GM12878 (cell line): ENCODE results near the gene SAMD4A. TPM values are rescaled to one million over a fixed set of nuclear protein-coding genes. Genes with fewer than 3 reads are reported as not detected.
A peak's percentile ranks its signal among the peaks of the same experiment; 100 is the strongest.

Experiments
- ATAC-seq: fragments of 200-7000 bp; cut with Tn5 transposase; 3 replicates; pipeline ENCODE4 v1.9.1; 2020; ENCODE audit warnings: mild to moderate bottlenecking, moderate library complexity
- BruUV-seq: library from RNA; stranded (reverse); fragments of 400-500 nt; replicated peaks from 2 replicates; lab custom pipeline; 2021; lab: Mats Ljungman, UMichigan
- CTCF ChIA-PET: fragments of 300-600 bp; sonication (Branson Sonifier 250); formaldehyde crosslinking; extraction: SDS; loops from one replicate; lab custom pipeline; 2021; ENCODE audit warnings: inconsistent platforms; lab: Yijun Ruan, JAX
- POLR2A ChIA-PET: fragments of 350-600 bp; formaldehyde crosslinking; extraction: SDS; loops from one replicate; lab custom pipeline; 2021; ENCODE audit warnings: inconsistent platforms; lab: Charles Lee
- RAD21 ChIA-PET: fragments of 300-600 bp; sonication (Branson Sonifier 250); formaldehyde crosslinking; loops from one replicate; lab custom pipeline; 2023; ENCODE audit warnings: antibody characterized with exemption; ENCODE audit not compliant: unreplicated experiment; lab: Charles Lee
- SMC1A ChIA-PET: fragments of 300-600 bp; sonication (Branson Sonifier 250); formaldehyde crosslinking; loops from one replicate; lab custom pipeline; 2023; ENCODE audit not compliant: unreplicated experiment, uncharacterized antibody; lab: Charles Lee
- DNase-seq: peaks from one replicate; pipeline ENCODE4 v3.0.0-alpha.2; 2011; ENCODE audit warnings: low read depth, low spot score
- FAIRE-seq: peaks from 3 replicates; lab custom pipeline; 2011; peaks lifted over from hg19 to GRCh38; lab: Jason Lieb, UNC
- H2AFZ ChIP-seq: 2 replicates; pipeline ENCODE4 v1.6.0; 2011; ENCODE audit warnings: low read depth, low read length, control low read depth; ENCODE audit not compliant: control insufficient read depth
- H3K27ac ChIP-seq: 2 replicates; pipeline ENCODE4 v1.5.1; 2011; ENCODE audit warnings: control low read depth; ENCODE audit not compliant: control insufficient read depth, insufficient read depth
- H3K27me3 ChIP-seq, 2 experiments: replicated peaks in 1 of 2; 2 replicates each; pipeline versions ENCODE4 v1.6.0 to v1.6.1; 2011; ENCODE audit warnings: low read length in 1 of 2; ENCODE audit not compliant: control insufficient read depth in 2 of 2, insufficient read depth in 2 of 2
- H3K36me3 ChIP-seq, 2 experiments: 2 replicates each; pipeline ENCODE4 v1.5.1; 2011; ENCODE audit warnings: low read length in 1 of 2; ENCODE audit not compliant: control insufficient read depth in 2 of 2, insufficient read depth in 2 of 2
- H3K4me1 ChIP-seq: 2 replicates; pipeline ENCODE4 v1.6.1; 2011; ENCODE audit warnings: mild to moderate bottlenecking, low read length, moderate library complexity, mixed read lengths; ENCODE audit not compliant: control insufficient read depth, insufficient read depth
- H3K4me2 ChIP-seq: 2 replicates; pipeline ENCODE4 v1.6.0; 2011; ENCODE audit warnings: control low read depth; ENCODE audit not compliant: control insufficient read depth, insufficient read depth
- H3K4me3 ChIP-seq: fragments of 200-600 bp; sonication (generic); 2 replicates; pipeline ENCODE4 v1.5.1; 2016
- H3K79me2 ChIP-seq: 2 replicates; pipeline ENCODE4 v1.6.0; 2011; ENCODE audit warnings: low read length; ENCODE audit not compliant: control insufficient read depth, insufficient read depth
- H3K9ac ChIP-seq: 2 replicates; pipeline ENCODE4 v1.8.0; 2011; ENCODE audit warnings: low read length, control low read depth, mixed read lengths; ENCODE audit not compliant: control insufficient read depth, insufficient read depth
- H3K9me3 ChIP-seq: replicated peaks from 3 replicates; pipeline ENCODE4 v1.5.1; 2011; ENCODE audit warnings: mild to moderate bottlenecking, low read length; ENCODE audit not compliant: control insufficient read depth, insufficient read depth
- H4K20me1 ChIP-seq: 2 replicates; pipeline ENCODE4 v1.6.0; 2011; ENCODE audit not compliant: control insufficient read depth, insufficient read depth
- BCL11A ChIP-seq: IDR thresholded peaks from 2 replicates; pipeline ENCODE4 v1.6.1; 2011; ENCODE audit warnings: low read depth, low read length
- CHD4 ChIP-seq: fragments of 200-600 bp; sonication (generic); IDR thresholded peaks from 2 replicates; pipeline ENCODE4 v1.6.1; 2016; ENCODE audit warnings: mild to moderate bottlenecking
- MEF2A ChIP-seq: IDR thresholded peaks from 2 replicates; pipeline ENCODE4 v1.6.1; 2011; ENCODE audit warnings: low read depth, mild to moderate bottlenecking, low read length, moderate library complexity; ENCODE audit not compliant: insufficient read depth
- RAD21 ChIP-seq: IDR thresholded peaks from 2 replicates; pipeline ENCODE4 v1.6.1; 2011; ENCODE audit warnings: mild to moderate bottlenecking, low read depth, low read length, moderate library complexity; ENCODE audit not compliant: insufficient read depth
- SMC3 ChIP-seq: IDR thresholded peaks from 2 replicates; pipeline ENCODE4 v1.6.1; 2011; ENCODE audit warnings: low read length, improper control_type of control experiment, borderline replicate concordance
- SRF ChIP-seq, 2 experiments: IDR thresholded peaks; 2 replicates each; pipeline ENCODE4 v1.6.1; 2011; ENCODE audit warnings: low read depth in 2 of 2, low read length in 2 of 2, mild to moderate bottlenecking in 1 of 2, moderate library complexity in 1 of 2
- YY1 ChIP-seq: IDR thresholded peaks from 2 replicates; pipeline ENCODE4 v1.6.1; 2011; ENCODE audit warnings: low read depth, mild to moderate bottlenecking, low read length
- WGBS: methylation state at CpG from one replicate; pipeline ENCODE4 v1.1.6; 2016; ENCODE audit warnings: low lambda C conversion rate; ENCODE audit not compliant: insufficient replicate concordance, insufficient coverage; ENCODE audit errors: missing lambda C conversion rate; 5-methylcytosine and 5-hydroxymethylcytosine counted together
- in situ Hi-C: fragments of 300-500 bp; cut with MboI; formaldehyde crosslinking; loops from 9 replicates; pipeline ENCODE4 v1.14.3; 2018; ENCODE audit warnings: mixed read lengths
- intact Hi-C: fragments of 100-400 bp; cut with micrococcal nuclease; formaldehyde crosslinking; loops from one replicate; pipeline ENCODE4 v1.14.2; 2022; ENCODE audit not compliant: unreplicated experiment
- polyA plus RNA-seq, 11 experiments: library from polyadenylated mRNA; depleted of rRNA in 4 of 11; unstranded in 6 of 11; stranded (reverse) in 5 of 11; fragments of >200 nt; fragmentation: Nextera tagmentation in 4 of 11; fragmentation: Illumina TruSeq in 1 of 11; extraction: Ambion mirVana in 4 of 11; extraction: Trizol in 1 of 11; gene quantifications; 1 replicate in 1 of 11; 2 replicates in 10 of 11; pipeline versions ENCODE4 v1.2.1 to v1.2.3, GENCODE V29; 2011 to 2016; ENCODE audit warnings: inconsistent platforms in 2 of 11, missing spikeins in 2 of 11, low read depth in 1 of 11
- total RNA-seq, 4 experiments: library from RNA; depleted of rRNA in 3 of 4; stranded (reverse); fragments of >200 nt in 3 of 4; fragmentation: Illumina TruSeq in 1 of 4; extraction: Trizol in 1 of 4; gene quantifications; 2 replicates each; pipeline versions ENCODE4 v1.2.1 to v1.2.3, GENCODE V29; 2013 to 2021
- TF ChIP-seq, protein P1 (sequence below), 3 experiments: IDR thresholded peaks in 2 of 3; conservative IDR thresholded peaks in 1 of 3; 2 replicates each; pipeline ENCODE4 v1.5.1; 2011; ENCODE audit warnings: low read depth in 3 of 3, low read length in 3 of 3, mild to moderate bottlenecking in 3 of 3, control low read depth in 2 of 3, moderate library complexity in 2 of 3, inconsistent platforms in 1 of 3, mixed read lengths in 1 of 3; ENCODE audit not compliant: control insufficient read depth in 2 of 3, insufficient read depth in 1 of 3; ENCODE audit errors: extremely low read depth in 1 of 3

SAMD4A gene
- total and polyA plus RNA-seq, 10 of the 15 experiments (the other 5 are each of a cell fraction or from before 2014, with no cell fraction given) = 0.05 to 0.56 (median 0.31) TPM

DNA sequence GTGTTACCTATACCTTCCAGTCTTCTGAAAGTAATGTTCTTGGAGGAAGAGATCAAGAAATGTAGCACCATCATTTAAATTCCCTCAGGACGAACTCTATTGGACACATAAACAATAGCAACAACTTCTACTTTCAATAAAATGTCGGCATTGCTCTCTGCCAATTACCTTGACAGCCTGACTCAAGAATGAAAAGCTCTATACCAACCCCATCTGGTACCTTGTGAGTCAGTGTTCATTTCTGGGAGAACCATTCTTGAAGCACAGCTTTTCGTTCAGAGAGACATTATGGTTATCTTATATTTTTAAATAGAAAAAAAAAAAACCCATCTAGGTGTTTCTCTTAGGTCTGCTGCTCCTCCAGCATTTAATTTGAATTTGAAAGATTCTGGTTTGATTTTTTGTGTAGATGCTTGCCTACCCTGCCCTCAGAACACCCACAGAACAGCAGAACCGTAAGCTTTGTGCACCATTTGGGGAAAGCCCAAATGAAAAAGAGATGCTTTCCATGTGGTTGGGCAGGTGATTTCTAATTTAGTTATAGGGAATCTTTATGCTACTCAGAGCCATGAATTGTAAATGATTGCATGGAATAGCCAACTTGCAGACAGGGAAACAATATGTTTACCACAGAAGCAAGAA lies 156.0 kb downstream of the SAMD4A start:
- H3K4me2 ChIP-seq = no peak overlapping the region
- no peaks in the 10 kb centered on the region for H3K9me3 ChIP-seq
- no peak overlapping the region for H2AFZ ChIP-seq
- FAIRE-seq = no peak
- no peak overlapping the region for H3K27ac ChIP-seq
- ChIA-PET RAD21 (interaction anchor here (0.8 to 4.1 kb wide), 6 partner anchors 30 to 160 kb away, joined by 3 to 24 read pairs (median 4); partner anchors contain the start of gene SAMD4A), CTCF (interaction anchor here (0.7 to 8.2 kb wide), 13 partner anchors 9 to 240 kb away, joined by 3 to 71 read pairs (median 4); partner anchors contain the start of gene SAMD4A), POLR2A (no interaction called here), SMC1A (interaction anchor here (1.0 to 1.9 kb wide), 3 partner anchors 33 to 158 kb away, joined by 6 to 10 read pairs (median 9); no protein-coding TSS in a partner anchor)
- no TSS peak for BruUV-seq
- H3K4me3 ChIP-seq = no peak overlapping the region
- ATAC-seq = peak; percentile 75
- no peaks in the 10 kb centered on the region for H3K4me1 ChIP-seq
- no peak for TF ChIP-seq SRF (IDR thresholded peaks at IDR 0.05; ENCODE audit: low read depth in 2 of 2, low read length in 2 of 2)
- peak; percentile 74 for TF ChIP-seq YY1
- TF ChIP-seq RAD21 = peak; percentile 85
- TF ChIP-seq MEF2A = no peak
- peak; percentile 49; the same call in 1 of the 2 replicates for TF ChIP-seq SMC3
- TF ChIP-seq CHD4 = no peak
- TF ChIP-seq BCL11A = no peak
- TF ChIP-seq, protein P1, sequence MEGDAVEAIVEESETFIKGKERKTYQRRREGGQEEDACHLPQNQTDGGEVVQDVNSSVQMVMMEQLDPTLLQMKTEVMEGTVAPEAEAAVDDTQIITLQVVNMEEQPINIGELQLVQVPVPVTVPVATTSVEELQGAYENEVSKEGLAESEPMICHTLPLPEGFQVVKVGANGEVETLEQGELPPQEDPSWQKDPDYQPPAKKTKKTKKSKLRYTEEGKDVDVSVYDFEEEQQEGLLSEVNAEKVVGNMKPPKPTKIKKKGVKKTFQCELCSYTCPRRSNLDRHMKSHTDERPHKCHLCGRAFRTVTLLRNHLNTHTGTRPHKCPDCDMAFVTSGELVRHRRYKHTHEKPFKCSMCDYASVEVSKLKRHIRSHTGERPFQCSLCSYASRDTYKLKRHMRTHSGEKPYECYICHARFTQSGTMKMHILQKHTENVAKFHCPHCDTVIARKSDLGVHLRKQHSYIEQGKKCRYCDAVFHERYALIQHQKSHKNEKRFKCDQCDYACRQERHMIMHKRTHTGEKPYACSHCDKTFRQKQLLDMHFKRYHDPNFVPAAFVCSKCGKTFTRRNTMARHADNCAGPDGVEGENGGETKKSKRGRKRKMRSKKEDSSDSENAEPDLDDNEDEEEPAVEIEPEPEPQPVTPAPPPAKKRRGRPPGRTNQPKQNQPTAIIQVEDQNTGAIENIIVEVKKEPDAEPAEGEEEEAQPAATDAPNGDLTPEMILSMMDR (IDR thresholded peaks at IDR 0.05 in 2 of 3, conservative IDR thresholded peaks at IDR 0.05 in 1 of 3; ENCODE audit: control insufficient read depth in 2 of 3, extremely low read depth in 1 of 3, insufficient read depth in 1 of 3, low read depth in 3 of 3, low read length in 3 of 3) = peak; percentile 43 to 56 (median 53); a peak in 5 of 6 replicates
- WGBS = 11% methylated on average over 4 of the region's 4 CpGs
- H3K79me2 ChIP-seq = no peaks in the 10 kb centered on the region
- H3K36me3 ChIP-seq = no peaks in the 10 kb centered on the region
- no peak for DNase-seq
- in situ Hi-C loops = no loop called here
- intact Hi-C loops = loop anchor here (2.0 kb wide), 1 partner anchor 158 kb away; no protein-coding TSS in a partner anchor
- H3K27me3 ChIP-seq = no peaks in the 10 kb centered on the region; a peak in 1 of 4 replicates
- H4K20me1 ChIP-seq = no peaks in the 10 kb centered on the region
- H3K9ac ChIP-seq = no peak overlapping the region
